Ovary (tissue), 9 donors: ENCODE results near the gene PRRT4. TPM values are rescaled to one million over a fixed set of nuclear protein-coding genes. Genes with fewer than 3 reads are reported as not detected.

Experiments used
- DNase-seq, 5 donors: peaks; one replicate each; pipeline ENCODE4 v3.0.0-alpha.2; 2019 to 2020
- H3K27ac ChIP-seq, 2 donors: fragments of 200-600 bp; one replicate each; pipeline versions ENCODE4 v1.5.1 to v1.8.0; 2019 to 2022
- H3K27me3 ChIP-seq: fragments of 200-600 bp; one replicate; pipeline ENCODE4 v1.8.0; 2022
- H3K36me3 ChIP-seq: fragments of 200-600 bp; sonication (generic); one replicate; pipeline ENCODE4 v1.5.1; 2019
- H3K4me1 ChIP-seq: one replicate; pipeline ENCODE4 v1.8.1; 2013; ENCODE audit warnings: mild to moderate bottlenecking, moderate library complexity; ENCODE audit not compliant: insufficient read depth
- H3K4me3 ChIP-seq: fragments of 200-600 bp; sonication (generic); one replicate; pipeline ENCODE4 v1.5.1; 2017
- H3K9me3 ChIP-seq, 2 donors: fragments of 200-600 bp in 1 of 2; sonication (generic) in 1 of 2; one replicate each; pipeline versions ENCODE4 v1.5.1 to v1.8.1; 2013 to 2019; ENCODE audit warnings: mild to moderate bottlenecking in 1 of 2, moderate library complexity in 1 of 2
- EP300 ChIP-seq: sonication (generic); formaldehyde crosslinking; IDR thresholded peaks from one replicate; pipeline ENCODE4 v1.6.1; 2017; ENCODE audit warnings: antibody characterized with exemption
- POLR2A ChIP-seq: fragments of 450-650 bp; IDR thresholded peaks from one replicate; pipeline ENCODE4 v1.6.1; 2017; ENCODE audit warnings: antibody characterized with exemption, mild to moderate bottlenecking, moderate library complexity
- WGBS, 3 donors: extraction: QIAGEN DNeasy Blood & Tissue Kit in 1 of 3; methylation state at CpG; one replicate each; pipeline versions ENCODE4 v1.1.5 to v1.1.7; 2013 to 2017; 5-methylcytosine and 5-hydroxymethylcytosine counted together
- intact Hi-C, 4 donors: fragments of 100-400 bp; cut with DNase I; formaldehyde crosslinking; loops; one replicate each; pipeline versions ENCODE4 v1.11.0 to v1.15.1; 2022 to 2023
- polyA plus RNA-seq, 2 donors: library from polyadenylated mRNA; stranded (reverse); fragments of 200-250 nt in 1 of 2; fragments of 350-450 nt in 1 of 2; fragmentation: Illumina TruSeq in 1 of 2; extraction: RNeasy Lipid Tissue Mini Kit (QIAGEN cat#74804) in 1 of 2; gene quantifications; one replicate each; pipeline ENCODE4 v1.2.3, GENCODE V29; 2013 to 2014
- total RNA-seq, 7 donors: library from RNA; depleted of rRNA in 2 of 7; stranded (reverse); fragments of >200 nt in 2 of 7; fragmentation: NEBNext Ultra II Directional in 3 of 7; extraction: Animal tissue kit (Norgen Biotek cat#: 25700) in 3 of 7; gene quantifications; one replicate each; pipeline versions ENCODE4 v1.1.0 to v1.2.4, GENCODE V29; 2016 to 2023
- TF ChIP-seq, protein P1 (sequence below), 3 donors: fragments of 450-650 bp in 2 of 3; fragments of 200-600 bp in 1 of 3; IDR thresholded peaks; one replicate each; pipeline versions ENCODE4 v1.5.1 to v1.8.0; 2016 to 2022; ENCODE audit warnings: antibody characterized with exemption in 3 of 3, mild to moderate bottlenecking in 1 of 3
- donor health status: DM: no; HTN: no; CAD: no; lungs with moderate emphysema.
- donor health status: DM: no; HTN: no; CAD: no.
- donor health status: Bipolar disorder and iron deficiency.
- donor health status: DM: yes; HTN: yes; CAD: no.
- donor health status: DM: no; HTN: no; CAD: no.
- donor health status: DM: yes; HTN: yes; CAD: no.

PRRT4 gene
- total and polyA plus RNA-seq, 9 donors = 0.11 to 1.2 (median 0.74) TPM

GRCh38 chr7:128406314-128407232, 45.1 kb upstream of the PRRT4 start:
- H3K9me3 ChIP-seq = no peaks in the 10 kb centered on the region
- intact Hi-C loops = loop anchor here in 1 of 4 donors (10.0 kb wide), 1 partner anchor 48 kb away; the partner anchor contains the start of gene HILPDA
- no peaks in the 10 kb centered on the region for H3K36me3 ChIP-seq
- H3K4me3 ChIP-seq = peak overlapping the region; percentile 56
- H3K4me1 ChIP-seq = peaks cover 8% of the 10 kb centered on the region
- peak overlapping the region; percentile 74 to 93 for H3K27ac ChIP-seq
- TF ChIP-seq, protein P1, sequence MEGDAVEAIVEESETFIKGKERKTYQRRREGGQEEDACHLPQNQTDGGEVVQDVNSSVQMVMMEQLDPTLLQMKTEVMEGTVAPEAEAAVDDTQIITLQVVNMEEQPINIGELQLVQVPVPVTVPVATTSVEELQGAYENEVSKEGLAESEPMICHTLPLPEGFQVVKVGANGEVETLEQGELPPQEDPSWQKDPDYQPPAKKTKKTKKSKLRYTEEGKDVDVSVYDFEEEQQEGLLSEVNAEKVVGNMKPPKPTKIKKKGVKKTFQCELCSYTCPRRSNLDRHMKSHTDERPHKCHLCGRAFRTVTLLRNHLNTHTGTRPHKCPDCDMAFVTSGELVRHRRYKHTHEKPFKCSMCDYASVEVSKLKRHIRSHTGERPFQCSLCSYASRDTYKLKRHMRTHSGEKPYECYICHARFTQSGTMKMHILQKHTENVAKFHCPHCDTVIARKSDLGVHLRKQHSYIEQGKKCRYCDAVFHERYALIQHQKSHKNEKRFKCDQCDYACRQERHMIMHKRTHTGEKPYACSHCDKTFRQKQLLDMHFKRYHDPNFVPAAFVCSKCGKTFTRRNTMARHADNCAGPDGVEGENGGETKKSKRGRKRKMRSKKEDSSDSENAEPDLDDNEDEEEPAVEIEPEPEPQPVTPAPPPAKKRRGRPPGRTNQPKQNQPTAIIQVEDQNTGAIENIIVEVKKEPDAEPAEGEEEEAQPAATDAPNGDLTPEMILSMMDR (IDR thresholded peaks at IDR 0.05) = no peak
- no peak for TF ChIP-seq POLR2A
- TF ChIP-seq EP300 = no peak
- no peaks in the 10 kb centered on the region for H3K27me3 ChIP-seq
- no peak for DNase-seq
- WGBS, 3 donors = 32 to 50% (median 42%) methylated on average over 12 to 17 of the region's 17 CpGs

DNA sequence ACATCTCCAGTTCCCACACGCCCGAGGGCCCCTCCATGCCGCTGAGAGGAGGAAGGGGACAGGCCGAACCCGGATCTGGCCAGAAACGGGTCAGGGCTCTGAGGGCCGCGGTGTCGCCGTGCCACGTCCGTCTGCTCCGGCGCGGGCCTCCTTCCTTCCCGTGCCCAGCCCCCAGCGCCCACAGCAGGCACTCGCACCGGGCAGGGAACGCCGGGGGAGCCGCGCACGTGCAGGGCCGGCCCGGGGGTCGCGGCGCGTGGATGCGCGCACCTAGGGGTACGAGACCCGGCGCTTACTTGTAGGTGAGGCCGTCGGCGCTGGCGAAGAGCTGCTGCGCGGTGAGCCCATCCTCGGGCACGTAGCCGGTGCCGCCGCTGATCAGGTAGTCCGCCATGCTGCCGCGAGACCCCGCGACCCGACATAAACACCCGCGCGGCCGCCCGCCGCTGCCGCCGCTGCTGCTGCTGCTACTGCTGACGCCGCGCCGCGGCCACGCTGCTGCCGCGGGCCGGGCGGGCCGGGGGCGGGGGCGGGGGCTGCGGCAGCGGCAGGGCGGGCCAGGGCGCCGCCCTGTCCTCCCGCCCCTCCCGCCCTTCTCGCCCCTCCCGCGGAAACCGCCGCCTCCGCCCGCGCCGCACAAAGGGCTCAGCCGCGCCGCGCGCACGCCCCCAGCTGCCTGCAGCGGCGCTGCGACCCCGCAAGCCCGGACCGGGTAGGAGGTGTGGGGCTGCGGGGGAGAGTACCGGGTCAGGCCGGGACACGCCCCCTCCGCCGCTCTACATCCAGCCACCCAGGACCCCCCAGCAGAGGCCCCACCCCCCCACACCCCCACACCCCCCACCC, 44.2 kb upstream of the PRRT4 start:
- H3K4me1 ChIP-seq = peaks cover 8% of the 10 kb centered on the region
- TF ChIP-seq, protein P1 (IDR thresholded peaks at IDR 0.05) = no peak
- TF ChIP-seq EP300 = no peak
- no peak for TF ChIP-seq POLR2A
- intact Hi-C loops = loop anchor here in 1 of 4 donors (10.0 kb wide), 1 partner anchor 49 kb away; the partner anchor contains the start of gene HILPDA
- no peaks in the 10 kb centered on the region for H3K36me3 ChIP-seq
- H3K9me3 ChIP-seq = no peaks in the 10 kb centered on the region
- DNase-seq = peak; percentile 50 to 75 (median 71)
- 0% methylated on average over 36 to 106 of the region's 107 CpGs for WGBS, 3 donors
- H3K27me3 ChIP-seq = no peaks in the 10 kb centered on the region
- H3K4me3 ChIP-seq = peak overlapping the region; percentile 56
- H3K27ac ChIP-seq = peak overlapping the region in 1 of 2 donors; percentile 93

DNA sequence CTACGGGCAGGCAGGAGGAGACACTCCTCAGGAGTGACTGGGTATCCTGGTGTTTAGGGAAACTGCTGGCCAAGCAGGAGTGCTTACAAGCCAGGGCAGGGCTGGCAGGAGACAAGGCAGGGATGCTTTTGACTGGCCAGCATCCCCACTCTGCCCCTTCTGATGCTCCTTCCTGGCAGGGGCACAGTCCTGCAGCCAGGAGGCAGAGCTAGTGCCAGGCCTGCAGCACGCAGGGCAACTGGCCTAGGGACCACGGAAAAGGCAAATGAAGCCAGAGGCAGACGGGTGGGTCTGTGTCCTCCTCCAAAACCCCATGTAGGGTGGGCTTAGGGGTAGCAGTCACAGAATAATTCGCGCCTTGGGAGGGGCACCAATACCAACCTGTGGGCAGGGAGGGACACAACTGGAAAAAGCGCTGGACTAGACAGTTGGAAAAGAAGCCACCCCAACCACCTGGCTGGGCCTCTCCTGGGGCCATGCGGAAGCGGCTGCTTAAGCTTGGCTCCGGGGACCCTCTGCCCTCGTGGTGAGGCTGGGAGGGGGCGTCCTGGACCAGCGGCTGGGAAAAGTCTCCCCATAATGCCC, 43.5 kb upstream of the PRRT4 start:
- peaks cover 8% of the 10 kb centered on the region for H3K4me1 ChIP-seq
- TF ChIP-seq, protein P1 (IDR thresholded peaks at IDR 0.05) = no peak
- TF ChIP-seq EP300 (no peak), POLR2A (no peak)
- no peaks in the 10 kb centered on the region for H3K9me3 ChIP-seq
- 31 to 39% (median 37%) methylated on average over 11 to 13 of the region's 13 CpGs for WGBS, 3 donors
- H3K27ac ChIP-seq = peak overlapping the region in 1 of 2 donors; percentile 56
- H3K4me3 ChIP-seq = peak overlapping the region; percentile 56
- intact Hi-C loops = loop anchor here in 1 of 4 donors (10.0 kb wide), 1 partner anchor 50 kb away; the partner anchor contains the start of gene HILPDA
- no peaks in the 10 kb centered on the region for H3K27me3 ChIP-seq
- H3K36me3 ChIP-seq = no peaks in the 10 kb centered on the region
- DNase-seq = peak in 1 of 5 donors; percentile 51
